ENCODE results near the gene APPL1. TPM values are rescaled to one million over a fixed set of nuclear protein-coding genes. Genes with fewer than 3 reads are reported as not detected.

Gene APPL1
- total and polyA plus RNA-seq, 2 donors (not counting 3 experiments of a cell fraction or from before 2014, with no cell fraction given), result 9.2 to 28.8 TPM

- no peak overlapping the region for H2AFZ ChIP-seq (ENCODE audit: low read depth, low read length)
- H3K9me1 ChIP-seq (replicated peaks; ENCODE audit: control insufficient read depth, extremely low read depth, insufficient read depth, low read length), result no peaks in the 10 kb centered on the region
- ChIA-PET CTCF (interaction anchor here (1.3 kb wide), 1 partner anchor 12 kb away, joined by 4 read pairs; no protein-coding TSS in a partner anchor), POLR2A (no interaction called here)
- no peak overlapping the region for H3K4me2 ChIP-seq (ENCODE audit: insufficient read depth, low read length)
- no peaks in the 10 kb centered on the region for H3K36me3 ChIP-seq (ENCODE audit: control insufficient read depth in 2 of 2, extremely low read depth in 1 of 2, insufficient read depth in 2 of 2, low read length in 2 of 2)
- DNase-seq (ENCODE audit: low read depth, low spot score) (no peak), FAIRE-seq (no peak)
- no peaks in the 10 kb centered on the region for H3K27me3 ChIP-seq (ENCODE audit: control insufficient read depth in 2 of 2, insufficient read depth in 2 of 2, low read length in 2 of 2)
- H3K9ac ChIP-seq (replicated peaks; ENCODE audit: extremely low read depth, insufficient read depth, low read length), result no peak overlapping the region
- H4K20me1 ChIP-seq (replicated peaks; ENCODE audit: control insufficient read depth, extremely low read depth, insufficient read depth, low read length), result no peaks in the 10 kb centered on the region
- dilution Hi-C loops (cut with MboI; ENCODE audit: extremely low pct_ligation_motif_present, low sequenced_read_pairs), result no loop called here
- H3K9me3 ChIP-seq (replicated peaks; ENCODE audit: control insufficient read depth, insufficient read depth, low read length), result no peaks in the 10 kb centered on the region
- TF ChIP-seq JUN (IDR thresholded peaks at IDR 0.05; ENCODE audit: borderline replicate concordance, insufficient read depth, insufficient read length, low read depth), result no peak
- no peak for TF ChIP-seq MYC (IDR thresholded peaks at IDR 0.05; ENCODE audit: low read depth, low read length)
- no peak for TF ChIP-seq POLR2AphosphoS5 (IDR thresholded peaks at IDR 0.05; ENCODE audit: insufficient read depth, low read depth, low read length)
- TF ChIP-seq POLR2A (IDR thresholded peaks at IDR 0.05; ENCODE audit: low read depth, low read length), result no peak
- TF ChIP-seq, protein P1, sequence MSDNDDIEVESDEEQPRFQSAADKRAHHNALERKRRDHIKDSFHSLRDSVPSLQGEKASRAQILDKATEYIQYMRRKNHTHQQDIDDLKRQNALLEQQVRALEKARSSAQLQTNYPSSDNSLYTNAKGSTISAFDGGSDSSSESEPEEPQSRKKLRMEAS (IDR thresholded peaks at IDR 0.05; ENCODE audit: insufficient read depth, insufficient read length), result no peak
- no peak for TF ChIP-seq FOS (IDR thresholded peaks at IDR 0.05; ENCODE audit: borderline replicate concordance, insufficient read depth, low read length)
- TF ChIP-seq, protein P2, sequence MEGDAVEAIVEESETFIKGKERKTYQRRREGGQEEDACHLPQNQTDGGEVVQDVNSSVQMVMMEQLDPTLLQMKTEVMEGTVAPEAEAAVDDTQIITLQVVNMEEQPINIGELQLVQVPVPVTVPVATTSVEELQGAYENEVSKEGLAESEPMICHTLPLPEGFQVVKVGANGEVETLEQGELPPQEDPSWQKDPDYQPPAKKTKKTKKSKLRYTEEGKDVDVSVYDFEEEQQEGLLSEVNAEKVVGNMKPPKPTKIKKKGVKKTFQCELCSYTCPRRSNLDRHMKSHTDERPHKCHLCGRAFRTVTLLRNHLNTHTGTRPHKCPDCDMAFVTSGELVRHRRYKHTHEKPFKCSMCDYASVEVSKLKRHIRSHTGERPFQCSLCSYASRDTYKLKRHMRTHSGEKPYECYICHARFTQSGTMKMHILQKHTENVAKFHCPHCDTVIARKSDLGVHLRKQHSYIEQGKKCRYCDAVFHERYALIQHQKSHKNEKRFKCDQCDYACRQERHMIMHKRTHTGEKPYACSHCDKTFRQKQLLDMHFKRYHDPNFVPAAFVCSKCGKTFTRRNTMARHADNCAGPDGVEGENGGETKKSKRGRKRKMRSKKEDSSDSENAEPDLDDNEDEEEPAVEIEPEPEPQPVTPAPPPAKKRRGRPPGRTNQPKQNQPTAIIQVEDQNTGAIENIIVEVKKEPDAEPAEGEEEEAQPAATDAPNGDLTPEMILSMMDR (IDR thresholded peaks at IDR 0.05; ENCODE audit: extremely low read depth in 1 of 2, insufficient read depth in 1 of 2, low read depth in 1 of 2, low read length in 2 of 2), result no peak
- TF ChIP-seq EZH2 (IDR thresholded peaks at IDR 0.05; ENCODE audit: borderline replicate concordance, low read depth, low read length, severe bottlenecking), result no peak
- TF ChIP-seq GATA2 (IDR thresholded peaks at IDR 0.05; ENCODE audit: insufficient read depth, insufficient read length, low read depth, low read length), result no peak
- intact Hi-C loops (cut with micrococcal nuclease), result no loop called here
- no peak overlapping the region for H3K4me3 ChIP-seq (replicated peaks in 1 of 3; ENCODE audit: insufficient read depth in 1 of 3, low read depth in 1 of 3, low read length in 3 of 3)
- no TSS peak for BruUV-seq (replicated peaks)
- H3K79me2 ChIP-seq (ENCODE audit: control insufficient read depth, insufficient read depth, low read length), result no peaks in the 10 kb centered on the region
- no peak overlapping the region for H3K27ac ChIP-seq (ENCODE audit: insufficient read depth, low read depth, low read length)
- peaks cover 8% of the 10 kb centered on the region for H3K4me1 ChIP-seq (ENCODE audit: control insufficient read depth, extremely low read depth, insufficient read depth, low read length)
Measured at GRCh38 chr3:57283334-57283733, 55.8 kb downstream of the APPL1 start.

Measured in endothelial cell of umbilical vein (primary cell).